GM12878 (cell line): ENCODE measurements around the gene DIAPH2. TPM values are rescaled to one million over a fixed set of nuclear protein-coding genes. Genes with fewer than 3 reads are reported as not detected.

Source experiments
- ATAC-seq: fragments of 200-7000 bp; cut with Tn5 transposase; 3 replicates; pipeline ENCODE4 v1.9.1; 2020; ENCODE audit warnings: mild to moderate bottlenecking, moderate library complexity
- BruUV-seq: library from RNA; stranded (reverse); fragments of 400-500 nt; replicated peaks from 2 replicates; lab custom pipeline; 2021; lab: Mats Ljungman, UMichigan
- CTCF ChIA-PET: fragments of 300-600 bp; sonication (Branson Sonifier 250); formaldehyde crosslinking; extraction: SDS; loops from one replicate; lab custom pipeline; 2021; ENCODE audit warnings: inconsistent platforms; lab: Yijun Ruan, JAX
- POLR2A ChIA-PET: fragments of 350-600 bp; formaldehyde crosslinking; extraction: SDS; loops from one replicate; lab custom pipeline; 2021; ENCODE audit warnings: inconsistent platforms; lab: Charles Lee
- RAD21 ChIA-PET: fragments of 300-600 bp; sonication (Branson Sonifier 250); formaldehyde crosslinking; loops from one replicate; lab custom pipeline; 2023; ENCODE audit warnings: antibody characterized with exemption; ENCODE audit not compliant: unreplicated experiment; lab: Charles Lee
- SMC1A ChIA-PET: fragments of 300-600 bp; sonication (Branson Sonifier 250); formaldehyde crosslinking; loops from one replicate; lab custom pipeline; 2023; ENCODE audit not compliant: unreplicated experiment, uncharacterized antibody; lab: Charles Lee
- DNase-seq: peaks from one replicate; pipeline ENCODE4 v3.0.0-alpha.2; 2011; ENCODE audit warnings: low read depth, low spot score
- FAIRE-seq: peaks from 3 replicates; lab custom pipeline; 2011; peaks lifted over from hg19 to GRCh38; lab: Jason Lieb, UNC
- H2AFZ ChIP-seq: 2 replicates; pipeline ENCODE4 v1.6.0; 2011; ENCODE audit warnings: low read depth, low read length, control low read depth; ENCODE audit not compliant: control insufficient read depth
- H3K27ac ChIP-seq: 2 replicates; pipeline ENCODE4 v1.5.1; 2011; ENCODE audit warnings: control low read depth; ENCODE audit not compliant: control insufficient read depth, insufficient read depth
- H3K27me3 ChIP-seq, 2 experiments: replicated peaks in 1 of 2; 2 replicates each; pipeline versions ENCODE4 v1.6.0 to v1.6.1; 2011; ENCODE audit warnings: low read length in 1 of 2; ENCODE audit not compliant: control insufficient read depth in 2 of 2, insufficient read depth in 2 of 2
- H3K36me3 ChIP-seq, 2 experiments: 2 replicates each; pipeline ENCODE4 v1.5.1; 2011; ENCODE audit warnings: low read length in 1 of 2; ENCODE audit not compliant: control insufficient read depth in 2 of 2, insufficient read depth in 2 of 2
- H3K4me1 ChIP-seq: 2 replicates; pipeline ENCODE4 v1.6.1; 2011; ENCODE audit warnings: mild to moderate bottlenecking, low read length, moderate library complexity, mixed read lengths; ENCODE audit not compliant: control insufficient read depth, insufficient read depth
- H3K4me2 ChIP-seq: 2 replicates; pipeline ENCODE4 v1.6.0; 2011; ENCODE audit warnings: control low read depth; ENCODE audit not compliant: control insufficient read depth, insufficient read depth
- H3K4me3 ChIP-seq: fragments of 200-600 bp; sonication (generic); 2 replicates; pipeline ENCODE4 v1.5.1; 2016
- H3K79me2 ChIP-seq: 2 replicates; pipeline ENCODE4 v1.6.0; 2011; ENCODE audit warnings: low read length; ENCODE audit not compliant: control insufficient read depth, insufficient read depth
- H3K9ac ChIP-seq: 2 replicates; pipeline ENCODE4 v1.8.0; 2011; ENCODE audit warnings: low read length, control low read depth, mixed read lengths; ENCODE audit not compliant: control insufficient read depth, insufficient read depth
- H3K9me3 ChIP-seq: replicated peaks from 3 replicates; pipeline ENCODE4 v1.5.1; 2011; ENCODE audit warnings: mild to moderate bottlenecking, low read length; ENCODE audit not compliant: control insufficient read depth, insufficient read depth
- H4K20me1 ChIP-seq: 2 replicates; pipeline ENCODE4 v1.6.0; 2011; ENCODE audit not compliant: control insufficient read depth, insufficient read depth
- ASH2L ChIP-seq: fragments of 300-600, 200-600 bp; sonication (generic); IDR thresholded peaks from 2 replicates; pipeline ENCODE4 v1.6.1; 2017; ENCODE audit warnings: low read depth, mild to moderate bottlenecking, borderline replicate concordance
- BCLAF1 ChIP-seq: fragments of 450-650 bp; IDR thresholded peaks from 2 replicates; pipeline ENCODE4 v1.6.1; 2017; ENCODE audit warnings: antibody characterized with exemption, mild to moderate bottlenecking, moderate library complexity
- CBX3 ChIP-seq: fragments of 200-600 bp; sonication (generic); IDR thresholded peaks from 2 replicates; pipeline ENCODE4 v1.6.1; 2016; ENCODE audit warnings: low read depth, borderline replicate concordance
- E2F8 ChIP-seq: fragments of 450-650 bp; IDR thresholded peaks from 2 replicates; pipeline ENCODE4 v1.6.1; 2018; ENCODE audit warnings: mild to moderate bottlenecking, low read depth, moderate library complexity; ENCODE audit not compliant: partially characterized antibody
- EED ChIP-seq: sonication (generic); IDR thresholded peaks from 2 replicates; pipeline ENCODE4 v1.6.1; 2016; ENCODE audit warnings: antibody characterized with exemption, low read depth
- FOS ChIP-seq: IDR thresholded peaks from 3 replicates; pipeline ENCODE4 v1.6.1; 2011; ENCODE audit warnings: borderline replicate concordance; ENCODE audit not compliant: insufficient read length; ENCODE audit errors: extremely low read depth
- IKZF2 ChIP-seq, 2 experiments: fragments of 450-650 bp; IDR thresholded peaks; 2 replicates each; pipeline ENCODE4 v1.6.1; 2017; ENCODE audit warnings: mild to moderate bottlenecking in 2 of 2, moderate library complexity in 2 of 2
- JUNB ChIP-seq: IDR thresholded peaks from 2 replicates; pipeline ENCODE4 v1.6.1; 2016; ENCODE audit warnings: antibody characterized with exemption, mild to moderate bottlenecking
- POLR2AphosphoS5 ChIP-seq: IDR thresholded peaks from 2 replicates; pipeline ENCODE4 v1.6.1; 2011; ENCODE audit warnings: mild to moderate bottlenecking, low read length, inconsistent platforms
- RB1 ChIP-seq: fragments of 450-650 bp; formaldehyde crosslinking; IDR thresholded peaks from 2 replicates; pipeline ENCODE4 v1.6.1; 2017; ENCODE audit warnings: mild to moderate bottlenecking, borderline replicate concordance
- RELA ChIP-seq: fragments of 450-650 bp; IDR thresholded peaks from 2 replicates; pipeline ENCODE4 v1.8.0; 2014; ENCODE audit warnings: borderline replicate concordance; ENCODE audit not compliant: partially characterized antibody
- RFX5 ChIP-seq: IDR thresholded peaks from 2 replicates; pipeline ENCODE4 v1.6.1; 2011; ENCODE audit warnings: low read depth, low read length, improper control_type of control experiment
- SIN3A ChIP-seq: IDR thresholded peaks from 2 replicates; pipeline ENCODE4 v1.6.1; 2012; ENCODE audit warnings: low read depth, low read length, improper control_type of control experiment
- SMC3 ChIP-seq: IDR thresholded peaks from 2 replicates; pipeline ENCODE4 v1.6.1; 2011; ENCODE audit warnings: low read length, improper control_type of control experiment, borderline replicate concordance
- TBL1XR1 ChIP-seq: IDR thresholded peaks from 2 replicates; pipeline ENCODE4 v1.6.1; 2012; ENCODE audit warnings: low read depth, low read length, improper control_type of control experiment
- ZBTB40 ChIP-seq: fragments of 450-650 bp; IDR thresholded peaks from 2 replicates; pipeline ENCODE4 v1.6.1; 2016; ENCODE audit warnings: mild to moderate bottlenecking, moderate library complexity, borderline replicate concordance
- WGBS: methylation state at CpG from one replicate; pipeline ENCODE4 v1.1.6; 2016; ENCODE audit warnings: low lambda C conversion rate; ENCODE audit not compliant: insufficient replicate concordance, insufficient coverage; ENCODE audit errors: missing lambda C conversion rate; 5-methylcytosine and 5-hydroxymethylcytosine counted together
- in situ Hi-C: fragments of 300-500 bp; cut with MboI; formaldehyde crosslinking; loops from 9 replicates; pipeline ENCODE4 v1.14.3; 2018; ENCODE audit warnings: mixed read lengths
- intact Hi-C: fragments of 100-400 bp; cut with micrococcal nuclease; formaldehyde crosslinking; loops from one replicate; pipeline ENCODE4 v1.14.2; 2022; ENCODE audit not compliant: unreplicated experiment
- polyA plus RNA-seq, 11 experiments: library from polyadenylated mRNA; depleted of rRNA in 4 of 11; unstranded in 6 of 11; stranded (reverse) in 5 of 11; fragments of >200 nt; fragmentation: Nextera tagmentation in 4 of 11; fragmentation: Illumina TruSeq in 1 of 11; extraction: Ambion mirVana in 4 of 11; extraction: Trizol in 1 of 11; gene quantifications; 1 replicate in 1 of 11; 2 replicates in 10 of 11; pipeline versions ENCODE4 v1.2.1 to v1.2.3, GENCODE V29; 2011 to 2016; ENCODE audit warnings: inconsistent platforms in 2 of 11, missing spikeins in 2 of 11, low read depth in 1 of 11
- total RNA-seq, 4 experiments: library from RNA; depleted of rRNA in 3 of 4; stranded (reverse); fragments of >200 nt in 3 of 4; fragmentation: Illumina TruSeq in 1 of 4; extraction: Trizol in 1 of 4; gene quantifications; 2 replicates each; pipeline versions ENCODE4 v1.2.1 to v1.2.3, GENCODE V29; 2013 to 2021

DIAPH2 gene
- total and polyA plus RNA-seq, 10 of the 15 experiments (the other 5 are each of a cell fraction or from before 2014, with no cell fraction given): 2.2 to 16.6 (median 8.8) TPM

GRCh38 chrX:96696462-96696861, 11.8 kb downstream of the DIAPH2 start:
- no peaks in the 10 kb centered on the region for H3K4me1 ChIP-seq
- no peak for ATAC-seq
- H3K4me2 ChIP-seq: no peak overlapping the region
- DNase-seq: no peak
- CTCF ChIA-PET: no interaction called here
- no peaks in the 10 kb centered on the region; the same call in 1 of the 2 replicates for H3K79me2 ChIP-seq
- no peaks in the 10 kb centered on the region for H3K27me3 ChIP-seq
- RAD21 ChIA-PET: no interaction called here
- POLR2A ChIA-PET: no interaction called here
- in situ Hi-C loops (no loop called here), intact Hi-C loops (no loop called here)
- H3K36me3 ChIP-seq: no peaks in the 10 kb centered on the region
- no peak overlapping the region for H3K4me3 ChIP-seq
- BruUV-seq: no TSS peak
- FAIRE-seq: no peak
- H2AFZ ChIP-seq: no peak overlapping the region
- TF ChIP-seq TBL1XR1 (no peak), POLR2AphosphoS5 (no peak), CBX3 (no peak), BCLAF1 (no peak), FOS (no peak), SMC3 (no peak), ZBTB40 (no peak), E2F8 (no peak), RFX5 (no peak), IKZF2 (IDR thresholded peaks at IDR 0.05) (no peak), ASH2L (no peak), SIN3A (no peak), RELA (no peak), EED (no peak), RB1 (no peak), JUNB (no peak)
- WGBS: 70% methylated on average over 4 of the region's 4 CpGs
- H3K27ac ChIP-seq: no peak overlapping the region
- SMC1A ChIA-PET: no interaction called here
- no peaks in the 10 kb centered on the region for H3K9me3 ChIP-seq
- H3K9ac ChIP-seq: no peak overlapping the region
- no peaks in the 10 kb centered on the region for H4K20me1 ChIP-seq
